ENCODE data around the gene KIAA1217. TPM values are rescaled to one million over a fixed set of nuclear protein-coding genes. Genes with fewer than 3 reads are reported as not detected.
"Not testable (repeated sequence)": the region's sequence is repeated elsewhere in the genome, so short reads cannot be mapped to it uniquely, and the experiment has no call there.

The KIAA1217 gene
- total and polyA plus RNA-seq, 2 experiments from 2014 or later: 13.3 to 23.1 TPM

DNA sequence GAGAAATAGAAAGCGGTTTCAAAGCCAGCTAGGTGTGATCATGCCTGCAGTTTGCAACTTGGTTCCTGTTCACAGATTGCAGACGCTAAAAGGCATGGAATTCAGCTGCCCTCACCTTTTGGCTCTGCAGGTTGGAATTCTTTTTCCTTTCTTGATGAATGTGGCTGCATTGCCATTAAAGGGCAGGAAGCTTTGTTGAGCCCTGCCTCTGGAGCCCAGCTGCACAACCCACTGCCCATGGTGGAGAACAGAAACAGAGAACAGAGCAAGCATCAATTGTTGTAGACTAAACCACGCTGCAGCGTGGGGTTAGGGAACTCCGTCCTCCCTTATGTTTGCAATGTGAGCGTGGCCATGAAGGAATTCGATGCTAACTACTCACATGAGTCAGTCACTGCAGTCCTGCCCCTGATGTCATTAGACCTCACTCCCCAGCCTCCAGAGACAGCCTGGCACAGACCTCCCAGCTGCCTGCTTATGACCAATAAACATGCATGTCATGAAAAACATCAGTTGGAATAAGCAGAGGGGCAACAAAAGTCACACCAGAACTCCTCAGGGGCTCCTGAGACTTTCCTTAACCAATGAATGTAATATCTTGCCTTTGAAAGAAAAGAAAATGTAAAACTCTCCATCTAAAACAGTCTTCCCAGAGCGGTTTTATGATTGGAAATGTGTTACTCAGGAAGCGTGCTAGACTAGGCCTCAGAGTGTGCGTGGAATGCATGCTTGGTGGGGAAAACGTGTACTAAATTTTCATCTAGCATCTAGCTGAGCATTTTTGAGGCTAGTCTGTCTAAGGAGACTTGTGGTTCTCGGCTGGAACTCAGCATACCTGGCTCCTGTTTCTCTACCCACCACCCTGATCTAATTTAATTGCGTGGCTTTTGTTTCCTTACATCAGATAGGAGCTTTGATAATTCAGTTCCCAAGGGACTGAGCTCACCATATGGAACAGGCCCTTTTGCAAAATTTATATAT is 232.2 kb downstream of the KIAA1217 start:
- Histone ChIP-seq H3K27me3 (no peaks in the 10 kb centered on the region), H3K4me1 (ENCODE audit: low read depth) (no peaks in the 10 kb centered on the region), H3K4me3 (no peak overlapping the region), H3K36me3 (no peaks in the 10 kb centered on the region), H3K27ac (no peak overlapping the region), H3K9me3 (ENCODE audit: low read depth) (no peaks in the 10 kb centered on the region)
- no peak for DNase-seq (ENCODE audit: low read depth in 1 of 2, low spot score in 1 of 2)
- TF ChIP-seq, protein P1, sequence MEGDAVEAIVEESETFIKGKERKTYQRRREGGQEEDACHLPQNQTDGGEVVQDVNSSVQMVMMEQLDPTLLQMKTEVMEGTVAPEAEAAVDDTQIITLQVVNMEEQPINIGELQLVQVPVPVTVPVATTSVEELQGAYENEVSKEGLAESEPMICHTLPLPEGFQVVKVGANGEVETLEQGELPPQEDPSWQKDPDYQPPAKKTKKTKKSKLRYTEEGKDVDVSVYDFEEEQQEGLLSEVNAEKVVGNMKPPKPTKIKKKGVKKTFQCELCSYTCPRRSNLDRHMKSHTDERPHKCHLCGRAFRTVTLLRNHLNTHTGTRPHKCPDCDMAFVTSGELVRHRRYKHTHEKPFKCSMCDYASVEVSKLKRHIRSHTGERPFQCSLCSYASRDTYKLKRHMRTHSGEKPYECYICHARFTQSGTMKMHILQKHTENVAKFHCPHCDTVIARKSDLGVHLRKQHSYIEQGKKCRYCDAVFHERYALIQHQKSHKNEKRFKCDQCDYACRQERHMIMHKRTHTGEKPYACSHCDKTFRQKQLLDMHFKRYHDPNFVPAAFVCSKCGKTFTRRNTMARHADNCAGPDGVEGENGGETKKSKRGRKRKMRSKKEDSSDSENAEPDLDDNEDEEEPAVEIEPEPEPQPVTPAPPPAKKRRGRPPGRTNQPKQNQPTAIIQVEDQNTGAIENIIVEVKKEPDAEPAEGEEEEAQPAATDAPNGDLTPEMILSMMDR (IDR thresholded peaks at IDR 0.05; ENCODE audit: low read depth, low read length): no peak

DNA sequence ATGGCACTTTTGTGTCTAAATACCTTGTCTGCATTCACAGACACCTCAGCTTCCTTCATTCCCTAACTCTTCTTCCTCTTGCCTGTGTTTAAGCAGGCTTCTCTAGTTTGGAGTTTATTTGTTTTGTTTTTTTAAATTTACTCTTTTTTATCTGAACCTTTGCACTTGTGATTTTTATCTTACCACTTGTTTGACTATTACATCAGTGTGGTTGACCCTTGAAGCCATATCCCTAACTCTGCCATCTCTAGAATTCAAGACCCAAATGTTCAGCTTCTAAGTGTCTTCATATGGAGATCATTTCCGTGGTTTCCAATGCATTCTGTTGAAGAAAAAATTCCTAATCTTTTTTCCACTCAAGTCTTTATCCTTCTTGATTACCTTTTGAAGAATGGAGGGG is 233.3 kb downstream of the KIAA1217 start:
- Histone ChIP-seq H3K27me3 (no peaks in the 10 kb centered on the region), H3K27ac (no peak overlapping the region), H3K9me3 (ENCODE audit: low read depth) (no peaks in the 10 kb centered on the region), H3K4me3 (no peak overlapping the region), H3K36me3 (no peaks in the 10 kb centered on the region), H3K4me1 (ENCODE audit: low read depth) (no peaks in the 10 kb centered on the region)
- TF ChIP-seq, protein P1 (IDR thresholded peaks at IDR 0.05; ENCODE audit: low read depth, low read length): no peak
- no peak for DNase-seq (ENCODE audit: low read depth in 1 of 2, low spot score in 1 of 2)

DNA sequence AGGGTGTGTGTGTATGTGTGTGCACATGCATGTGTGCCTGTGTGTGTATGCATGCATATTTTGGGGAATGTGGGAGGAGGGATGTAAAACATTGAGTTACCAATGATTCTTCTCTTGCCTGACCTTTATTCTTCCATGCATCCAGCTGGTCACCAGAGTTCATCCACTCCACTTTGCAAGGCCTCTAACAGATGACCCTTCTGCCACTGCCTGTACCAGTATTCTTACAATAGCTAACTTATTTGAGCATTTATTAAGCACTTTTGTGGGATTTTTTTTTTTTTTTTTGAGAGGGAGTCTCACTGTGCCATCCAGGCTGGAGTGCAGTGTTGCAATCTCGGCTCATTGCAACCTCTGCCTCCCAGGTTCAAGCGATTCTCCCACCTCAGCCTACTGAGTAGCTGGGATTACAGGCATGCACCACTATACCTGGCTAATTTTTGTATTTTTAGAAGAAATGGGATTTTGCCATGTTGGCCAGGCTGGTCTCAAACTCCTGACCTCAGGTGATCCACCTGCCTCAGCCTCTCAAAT is 233.8 kb downstream of the KIAA1217 start:
- H3K36me3 ChIP-seq; H3K9me3 ChIP-seq (ENCODE audit: low read depth); H3K27ac ChIP-seq; H3K4me1 ChIP-seq (ENCODE audit: low read depth); H3K4me3 ChIP-seq; H3K27me3 ChIP-seq; DNase-seq (ENCODE audit: low read depth in 1 of 2, low spot score in 1 of 2): not testable (repeated sequence)

GRCh38 chr10:24444337-24444736 is 235.4 kb downstream of the KIAA1217 start:
- Histone ChIP-seq H3K9me3 (ENCODE audit: low read depth) (no peaks in the 10 kb centered on the region), H3K27ac (no peak overlapping the region), H3K4me3 (no peak overlapping the region), H3K27me3 (no peaks in the 10 kb centered on the region), H3K4me1 (ENCODE audit: low read depth) (no peaks in the 10 kb centered on the region), H3K36me3 (no peaks in the 10 kb centered on the region)
- TF ChIP-seq, protein P1 (IDR thresholded peaks at IDR 0.05; ENCODE audit: low read depth, low read length): no peak
- DNase-seq (ENCODE audit: low read depth in 1 of 2, low spot score in 1 of 2): peak in 1 of 2 donors; percentile 40

- H3K27me3 ChIP-seq; DNase-seq (ENCODE audit: low read depth in 1 of 2, low spot score in 1 of 2); H3K4me1 ChIP-seq (ENCODE audit: low read depth); H3K9me3 ChIP-seq (ENCODE audit: low read depth); H3K36me3 ChIP-seq; H3K27ac ChIP-seq; H3K4me3 ChIP-seq: not testable (repeated sequence)
Observed at GRCh38 chr10:24445958-24446357, 237.0 kb downstream of the KIAA1217 start.

DNA sequence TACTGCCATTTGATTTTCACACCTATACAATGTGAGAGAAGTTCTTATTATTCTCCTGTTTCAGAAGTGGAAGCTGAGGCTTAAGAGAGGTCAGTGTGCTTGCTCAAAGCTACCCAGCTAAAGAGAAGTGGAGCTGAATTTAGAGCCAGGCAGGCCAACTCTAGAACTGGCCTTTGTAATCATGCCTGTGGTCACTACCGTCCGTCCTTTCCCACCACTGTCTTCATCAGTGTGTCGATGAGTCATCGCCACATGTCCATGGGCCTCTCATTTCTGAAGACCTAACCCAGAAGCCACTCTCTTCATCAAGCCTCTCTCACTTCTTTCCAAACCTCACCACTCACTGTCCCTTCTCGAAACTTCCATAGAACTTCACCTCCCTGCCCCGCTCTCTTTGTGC is 237.8 kb downstream of the KIAA1217 start:
- H3K27me3 ChIP-seq: no peaks in the 10 kb centered on the region
- H3K4me1 ChIP-seq (ENCODE audit: low read depth): no peaks in the 10 kb centered on the region
- H3K9me3 ChIP-seq (ENCODE audit: low read depth): no peaks in the 10 kb centered on the region
- H3K4me3 ChIP-seq: no peak overlapping the region
- TF ChIP-seq, protein P1 (IDR thresholded peaks at IDR 0.05; ENCODE audit: low read depth, low read length): no peak
- no peaks in the 10 kb centered on the region for H3K36me3 ChIP-seq
- peak in 1 of 2 donors; percentile 83 for DNase-seq (ENCODE audit: low read depth in 1 of 2, low spot score in 1 of 2)
- no peak overlapping the region for H3K27ac ChIP-seq

Measured in cardiac muscle cell (in vitro differentiated cells and primary cell).